ENCODE data around the gene SCUBE1. TPM values are rescaled to one million over a fixed set of nuclear protein-coding genes. Genes with fewer than 3 reads are reported as not detected.

The SCUBE1 gene
- total and polyA plus RNA-seq, 2 of the 4 experiments (the other 2 are of a cell fraction), result not detected

- no peak overlapping the region for H2AFZ ChIP-seq (replicated peaks; ENCODE audit: low read length, poor library complexity)
- H3K4me3 ChIP-seq (ENCODE audit: insufficient read depth, low read depth, low read length), result no peak overlapping the region
- CTCF ChIA-PET, result interaction anchor here (1.5 kb wide), 1 partner anchor 9 kb away, joined by 8 read pairs; no protein-coding TSS in a partner anchor
- H2BK20ac ChIP-seq (ENCODE audit: low read depth, low read length), result no peak overlapping the region
- no peak overlapping the region for H3K14ac ChIP-seq (replicated peaks; ENCODE audit: low read depth, low read length)
- no peak overlapping the region for H4K8ac ChIP-seq (ENCODE audit: low read depth in 2 of 2, low read length in 2 of 2)
- no peak for DNase-seq
- no peak overlapping the region for H2BK120ac ChIP-seq (ENCODE audit: low read depth, low read length)
- TF ChIP-seq CEBPB (IDR thresholded peaks at IDR 0.05; ENCODE audit: low read depth, low read length) (no peak), USF2 (IDR thresholded peaks at IDR 0.05; ENCODE audit: low read depth, low read length) (no peak), POLR2A (IDR thresholded peaks at IDR 0.05; ENCODE audit: low read depth, low read length) (no peak), FOS (IDR thresholded peaks at IDR 0.05; ENCODE audit: low read depth, low read length) (no peak), MAZ (IDR thresholded peaks at IDR 0.05; ENCODE audit: borderline replicate concordance, low read depth, low read length) (no peak), RAD21 (IDR thresholded peaks at IDR 0.05; ENCODE audit: low read length) (no peak), MXI1 (IDR thresholded peaks at IDR 0.05; ENCODE audit: borderline replicate concordance, low read depth, low read length) (no peak), SMC3 (IDR thresholded peaks at IDR 0.05; ENCODE audit: low read depth, low read length) (no peak), ELK1 (IDR thresholded peaks at IDR 0.05; ENCODE audit: borderline replicate concordance, low read depth, low read length) (no peak), RFX5 (IDR thresholded peaks at IDR 0.05; ENCODE audit: low read depth, low read length) (no peak)
- H4K20me1 ChIP-seq (ENCODE audit: insufficient read depth, low read length), result no peaks in the 10 kb centered on the region
- no peaks in the 10 kb centered on the region for H3K79me1 ChIP-seq (ENCODE audit: low read depth in 1 of 2, low read length in 2 of 2)
- H4K91ac ChIP-seq (ENCODE audit: insufficient read depth, low read depth, low read length), result no peak overlapping the region
- in situ Hi-C loops (cut with MboI; ENCODE audit: low sequenced_read_pairs), result no loop called here
- H3K9me1 ChIP-seq (ENCODE audit: insufficient read depth, low read length), result no peaks in the 10 kb centered on the region
- H2BK15ac ChIP-seq (ENCODE audit: low read depth, low read length), result no peak overlapping the region
- no peaks in the 10 kb centered on the region for H3K9me3 ChIP-seq (ENCODE audit: control insufficient read depth, insufficient read depth, low read length)
- H3K4me2 ChIP-seq (ENCODE audit: low read depth, low read length), result no peak overlapping the region
- dilution Hi-C loops (cut with HindIII; ENCODE audit: low sequenced_read_pairs, unreplicated experiment), result no loop called here
- no peak overlapping the region for H3K4ac ChIP-seq (ENCODE audit: low read depth, low read length)
- H3K4me1 ChIP-seq (ENCODE audit: control insufficient read depth, insufficient read depth, low read length), result no peaks in the 10 kb centered on the region
- H3K23ac ChIP-seq (ENCODE audit: low read depth, low read length), result no peak overlapping the region
- no peak overlapping the region for H2AK9ac ChIP-seq (replicated peaks; ENCODE audit: low read depth, low read length, poor library complexity)
- no peak overlapping the region for H3K9ac ChIP-seq (ENCODE audit: low read depth, low read length)
- H3K18ac ChIP-seq (ENCODE audit: low read depth, low read length), result no peak overlapping the region
- no peak overlapping the region for H3K56ac ChIP-seq (ENCODE audit: extremely low read depth, insufficient read depth, low read length)
- no peaks in the 10 kb centered on the region for H3K36me3 ChIP-seq (ENCODE audit: control insufficient read depth, insufficient read depth, low read length)
- POLR2A ChIA-PET (ENCODE audit: unreplicated experiment), result no interaction called here
- ATAC-seq (ENCODE audit: low read depth), result no peak; the same call in 1 of the 2 replicates
- BruUV-seq (replicated peaks), result no TSS peak
- no peak overlapping the region for H2BK5ac ChIP-seq (ENCODE audit: low read depth, low read length, poor library complexity, severe bottlenecking)
- no peak overlapping the region for H2AK5ac ChIP-seq (ENCODE audit: low read depth, low read length)
- no peak overlapping the region for H4K5ac ChIP-seq (ENCODE audit: low read depth, low read length)
- H3K27me3 ChIP-seq (ENCODE audit: control insufficient read depth, insufficient read depth, low read length), result peaks cover 51% of the 10 kb centered on the region
- WGBS, 2 experiments (ENCODE audit: extremely low coverage in 2 of 2, insufficient read length in 1 of 2), result 75% methylated on average over 2 of the region's 11 CpGs; no CpG with 5 or more reads in 1 of the 2 experiments
- H3K27ac ChIP-seq (ENCODE audit: insufficient read depth, low read length), result no peak overlapping the region
- intact Hi-C loops (cut with micrococcal nuclease), result no loop called here
These were observed 5.8 kb downstream of the SCUBE1 start for GRCh38 chr22:43337385-43337784.

Data from IMR-90 (cell line).